H9 (cell line): ENCODE data around the gene PLEKHG2. TPM values are rescaled to one million over a fixed set of nuclear protein-coding genes. Genes with fewer than 3 reads are reported as not detected.

Source experiments
- DNase-seq: peaks from one replicate; pipeline ENCODE4 v3.0.0-alpha.2; 2017
- H2AFZ ChIP-seq: one replicate; pipeline ENCODE4 v1.6.1; 2013; ENCODE audit warnings: mild to moderate bottlenecking, low read length, control low read depth, moderate library complexity
- H2AK5ac ChIP-seq: 2 replicates; pipeline ENCODE4 v1.6.1; 2013; ENCODE audit warnings: low read length, control low read depth, mixed read lengths; ENCODE audit not compliant: insufficient read length
- H2BK120ac ChIP-seq: one replicate; pipeline ENCODE4 v1.6.1; 2013; ENCODE audit warnings: low read depth, mild to moderate bottlenecking, low read length, control low read depth, inconsistent platforms; ENCODE audit not compliant: poor library complexity, severe bottlenecking
- H2BK12ac ChIP-seq: 2 replicates; pipeline ENCODE4 v1.6.1; 2013; ENCODE audit warnings: low read length, control low read depth, mixed read lengths, low read depth; ENCODE audit not compliant: insufficient read length
- H2BK15ac ChIP-seq: 2 replicates; pipeline ENCODE4 v1.6.1; 2013; ENCODE audit warnings: low read depth, low read length, control low read depth
- H2BK20ac ChIP-seq: one replicate; pipeline ENCODE4 v1.6.1; 2013; ENCODE audit warnings: low read depth, mild to moderate bottlenecking, low read length, control low read depth, inconsistent platforms; ENCODE audit not compliant: poor library complexity, severe bottlenecking
- H2BK5ac ChIP-seq: 2 replicates; pipeline ENCODE4 v1.6.1; 2013; ENCODE audit warnings: low read length, control low read depth, mixed read lengths; ENCODE audit not compliant: insufficient read length
- H3K14ac ChIP-seq: 2 replicates; pipeline ENCODE4 v1.6.1; 2013; ENCODE audit warnings: low read length, control low read depth; ENCODE audit not compliant: insufficient read depth
- H3K18ac ChIP-seq: 2 replicates; pipeline ENCODE4 v1.6.1; 2013; ENCODE audit warnings: low read depth, mild to moderate bottlenecking, mixed read lengths, low read length, control low read depth; ENCODE audit not compliant: insufficient read length
- H3K23ac ChIP-seq: 2 replicates; pipeline ENCODE4 v1.6.1; 2013; ENCODE audit warnings: low read length, control low read depth, mixed read lengths, low read depth; ENCODE audit not compliant: insufficient read length
- H3K23me2 ChIP-seq: 2 replicates; pipeline ENCODE4 v1.6.1; 2013; ENCODE audit warnings: low read depth, mild to moderate bottlenecking, mixed read lengths, low read length, control low read depth; ENCODE audit not compliant: insufficient read length, poor library complexity, severe bottlenecking
- H3K27ac ChIP-seq: 2 replicates; pipeline ENCODE4 v1.5.1; 2013; ENCODE audit warnings: low read length, control low read depth, mixed read lengths, low read depth; ENCODE audit not compliant: insufficient read length
- H3K27me3 ChIP-seq: 2 replicates; pipeline ENCODE4 v1.6.1; 2013; ENCODE audit warnings: low read length, control low read depth, inconsistent platforms; ENCODE audit not compliant: insufficient read depth
- H3K4ac ChIP-seq: 2 replicates; pipeline ENCODE4 v1.6.1; 2013; ENCODE audit warnings: low read depth, mild to moderate bottlenecking, control low read depth, inconsistent platforms, low read length, moderate library complexity
- H3K4me1 ChIP-seq: 2 replicates; pipeline ENCODE4 v1.6.1; 2013; ENCODE audit warnings: low read length, control low read depth, inconsistent platforms; ENCODE audit not compliant: insufficient read depth
- H3K4me2 ChIP-seq: 2 replicates; pipeline ENCODE4 v1.6.1; 2013; ENCODE audit warnings: low read length, control low read depth, mixed read lengths; ENCODE audit not compliant: insufficient read length, insufficient read depth
- H3K56ac ChIP-seq: 2 replicates; pipeline ENCODE4 v1.6.1; 2013; ENCODE audit warnings: low read depth, mild to moderate bottlenecking, mixed read lengths, low read length, control low read depth; ENCODE audit not compliant: insufficient read length
- H3K79me1 ChIP-seq: 2 replicates; pipeline ENCODE4 v1.6.1; 2013; ENCODE audit warnings: low read depth, mild to moderate bottlenecking, moderate library complexity, low read length, control low read depth, inconsistent platforms; ENCODE audit not compliant: insufficient read depth, poor library complexity, severe bottlenecking
- H3K79me2 ChIP-seq: 2 replicates; pipeline ENCODE4 v1.6.1; 2013; ENCODE audit warnings: low read length, control low read depth, inconsistent platforms; ENCODE audit not compliant: insufficient read depth
- H3K9ac ChIP-seq: 2 replicates; pipeline ENCODE4 v1.6.1; 2013; ENCODE audit warnings: low read length, control low read depth, mixed read lengths; ENCODE audit not compliant: insufficient read length; ENCODE audit errors: extremely low read depth
- H3K9me3 ChIP-seq: one replicate; pipeline ENCODE4 v1.6.1; 2013; ENCODE audit warnings: low read depth, low read length, inconsistent platforms; ENCODE audit not compliant: control insufficient read depth
- H3T11ph ChIP-seq: one replicate; pipeline ENCODE4 v1.6.1; 2013; ENCODE audit warnings: mild to moderate bottlenecking, low read length, control low read depth, inconsistent platforms
- H4K20me1 ChIP-seq: one replicate; pipeline ENCODE4 v1.6.1; 2013; ENCODE audit not compliant: control insufficient read depth, insufficient read length, insufficient read depth
- H4K5ac ChIP-seq: 2 replicates; pipeline ENCODE4 v1.6.1; 2013; ENCODE audit warnings: low read depth, mild to moderate bottlenecking, mixed read lengths, low read length, control low read depth; ENCODE audit not compliant: insufficient read length
- H4K8ac ChIP-seq: replicated peaks from 2 replicates; pipeline ENCODE4 v1.6.1; 2013; ENCODE audit warnings: low read length, control low read depth, mixed read lengths, low read depth; ENCODE audit not compliant: insufficient read length
- H4K91ac ChIP-seq: 2 replicates; pipeline ENCODE4 v1.6.1; 2013; ENCODE audit warnings: low read depth, mild to moderate bottlenecking, moderate library complexity, mixed read lengths, low read length, control low read depth; ENCODE audit not compliant: insufficient read length
- H3K27ac Mint-ChIP-seq, 3 experiments: 2 replicates in 2 of 3; 3 replicates in 1 of 3; pipeline ENCODE4 v1.8.0; 2020 to 2021; ENCODE audit warnings: mixed read lengths in 3 of 3, mild to moderate bottlenecking in 1 of 3, moderate library complexity in 1 of 3
- H3K27me3 Mint-ChIP-seq: 2 replicates; pipeline ENCODE4 v1.8.0; 2021; ENCODE audit warnings: low read depth, mild to moderate bottlenecking, moderate library complexity, mixed read lengths
- H3K36me3 Mint-ChIP-seq, 3 experiments: 2 replicates in 2 of 3; 3 replicates in 1 of 3; pipeline ENCODE4 v1.8.0; 2020 to 2021; ENCODE audit warnings: low read depth in 3 of 3, mixed read lengths in 3 of 3; ENCODE audit not compliant: insufficient read depth in 1 of 3
- H3K4me1 Mint-ChIP-seq, 2 experiments: 2 replicates each; pipeline ENCODE4 v1.8.0; 2020; ENCODE audit warnings: mixed read lengths in 2 of 2
- H3K4me3 Mint-ChIP-seq, 2 experiments: 2 replicates in 1 of 2; 3 replicates in 1 of 2; pipeline ENCODE4 v1.8.0; 2020 to 2021; ENCODE audit warnings: mild to moderate bottlenecking in 2 of 2, mixed read lengths in 2 of 2, moderate library complexity in 1 of 2
- H3K9me3 Mint-ChIP-seq, 2 experiments: 2 replicates in 1 of 2; 3 replicates in 1 of 2; pipeline ENCODE4 v1.8.0; 2020; ENCODE audit warnings: mild to moderate bottlenecking in 2 of 2, mixed read lengths in 2 of 2, moderate library complexity in 1 of 2
- CTCF ChIP-seq: fragments of 200-600 bp; sonication (generic); conservative IDR thresholded peaks from 3 replicates; pipeline ENCODE4 v1.8.0; 2021; ENCODE audit warnings: antibody characterized with exemption, mild to moderate bottlenecking
- WGBS: extraction: QIAGEN DNeasy Blood & Tissue Kit; methylation state at CpG from one replicate; pipeline ENCODE4 v1.1.7; 2013; ENCODE audit warnings: missing lambda C conversion rate, low lambda C conversion rate, mixed read lengths; ENCODE audit not compliant: insufficient read length; ENCODE audit errors: extremely low coverage; 5-methylcytosine and 5-hydroxymethylcytosine counted together
- total RNA-seq: library from RNA; stranded (reverse); gene quantifications from 2 replicates; pipeline ENCODE4 v1.2.1, GENCODE V29; 2021

The PLEKHG2 gene
- total RNA-seq, 1 experiment from 2014 or later, result 167 TPM

GRCh38 chr19:39362682-39363657 lies 49.5 kb upstream of the PLEKHG2 start:
- H4K5ac ChIP-seq, result no peak overlapping the region
- H3K9me3 ChIP-seq, result no peaks in the 10 kb centered on the region
- no peak overlapping the region for H3K27ac ChIP-seq
- no peaks in the 10 kb centered on the region for H3K27me3 ChIP-seq
- DNase-seq, result no peak
- H3K4me1 ChIP-seq, result no peaks in the 10 kb centered on the region
- H2AFZ ChIP-seq, result no peak overlapping the region
- peaks cover 26 to 75% (median 54%) of the 10 kb centered on the region in 3 experiments for H3K36me3 Mint-ChIP-seq
- no peaks in the 10 kb centered on the region for H3K23me2 ChIP-seq
- no peaks in the 10 kb centered on the region for H3K9me3 Mint-ChIP-seq
- H4K8ac ChIP-seq, result no peak overlapping the region
- H2BK12ac ChIP-seq, result no peak overlapping the region
- H2BK120ac ChIP-seq, result no peak overlapping the region
- peak overlapping the region in 1 of 3 experiments; percentile 41; a peak in 1 of 7 replicates for H3K27ac Mint-ChIP-seq
- no peak overlapping the region for H3K4ac ChIP-seq
- WGBS, result no CpG with 5 or more reads among the region's 6 CpGs
- H2BK5ac ChIP-seq, result no peak overlapping the region
- TF ChIP-seq CTCF, result no peak
- H3K4me2 ChIP-seq, result no peak overlapping the region
- no peaks in the 10 kb centered on the region; the same call in none of the 2 replicates for H3K27me3 Mint-ChIP-seq
- H3K4me3 Mint-ChIP-seq, result no peak overlapping the region
- H3K14ac ChIP-seq, result no peak overlapping the region
- no peaks in the 10 kb centered on the region for H3K79me2 ChIP-seq
- H3K79me1 ChIP-seq, result no peaks in the 10 kb centered on the region
- no peak overlapping the region for H2BK20ac ChIP-seq
- H3K56ac ChIP-seq, result no peak overlapping the region
- no peaks in the 10 kb centered on the region for H3K4me1 Mint-ChIP-seq
- H3K9ac ChIP-seq, result no peak overlapping the region
- H2AK5ac ChIP-seq, result no peak overlapping the region
- no peak overlapping the region for H3K23ac ChIP-seq
- no peaks in the 10 kb centered on the region for H4K20me1 ChIP-seq
- no peak overlapping the region for H4K91ac ChIP-seq
- H3T11ph ChIP-seq, result no peak overlapping the region
- H3K18ac ChIP-seq, result no peak overlapping the region
- no peak overlapping the region for H2BK15ac ChIP-seq
